HG03108 (cell line): ENCODE measurements around the gene SLC19A1.
"Not testable (repeated sequence)": the region's sequence is repeated elsewhere in the genome, so short reads cannot be mapped to it uniquely, and the experiment has no call there.

Experiments used
- ATAC-seq: cut with Tn5 transposase; IDR thresholded peaks from one replicate; pipeline ENCODE4 v1.9.1; 2021; ENCODE audit warnings: moderate library complexity; ENCODE audit not compliant: unreplicated experiment

Gene SLC19A1

DNA sequence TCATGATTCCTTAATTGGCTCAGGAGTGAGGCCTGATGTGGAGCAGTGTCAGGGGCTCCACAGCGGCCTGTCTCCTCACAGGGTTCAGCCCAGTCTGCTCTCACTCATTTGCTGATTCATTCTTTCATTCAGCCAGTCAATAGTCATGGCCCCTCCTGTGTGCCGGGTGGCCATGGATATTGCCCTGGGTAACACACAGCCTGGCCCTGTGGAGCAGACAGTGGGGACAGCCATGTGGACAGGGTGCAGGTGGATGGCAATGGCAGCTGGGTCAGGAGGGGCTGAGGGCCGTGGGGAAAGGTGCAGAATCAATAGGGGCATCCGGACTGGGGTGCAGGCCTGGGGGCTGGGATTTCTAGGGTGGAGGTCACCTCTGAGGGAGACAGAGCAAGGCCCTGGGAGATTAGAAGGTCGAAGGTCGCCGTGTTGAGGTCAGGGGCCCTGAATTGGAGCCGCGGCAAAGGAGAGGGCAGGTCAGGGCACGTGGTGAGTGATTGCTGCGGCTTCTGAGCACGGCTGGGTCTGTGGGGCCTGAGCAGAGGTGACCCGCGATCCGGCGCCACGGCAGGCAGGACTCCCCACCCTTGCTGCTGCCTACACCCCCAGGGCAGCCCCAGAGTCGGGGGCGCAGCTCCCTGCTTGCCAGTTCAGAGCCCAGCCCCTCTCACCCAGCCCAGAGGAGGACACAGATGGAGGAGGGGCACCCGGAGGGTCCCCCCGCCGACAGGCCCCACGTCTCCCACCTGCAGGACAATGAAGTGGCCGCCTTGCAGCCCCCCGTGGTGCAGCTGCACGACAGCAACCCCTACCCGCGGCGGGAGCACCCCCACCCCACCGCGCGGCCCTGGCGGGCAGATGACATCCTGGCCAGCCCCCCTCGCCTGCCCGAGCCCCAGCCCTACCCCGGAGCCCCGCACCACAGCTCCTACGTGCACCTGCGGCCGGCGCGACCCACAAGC is 33.4 kb downstream of the SLC19A1 start:
- no peak for ATAC-seq

GRCh38 chr21:45507888-45508508 is 34.2 kb downstream of the SLC19A1 start:
- no peak for ATAC-seq

GRCh38 chr21:45507523-45507875 is 34.7 kb downstream of the SLC19A1 start:
- ATAC-seq = no peak

DNA sequence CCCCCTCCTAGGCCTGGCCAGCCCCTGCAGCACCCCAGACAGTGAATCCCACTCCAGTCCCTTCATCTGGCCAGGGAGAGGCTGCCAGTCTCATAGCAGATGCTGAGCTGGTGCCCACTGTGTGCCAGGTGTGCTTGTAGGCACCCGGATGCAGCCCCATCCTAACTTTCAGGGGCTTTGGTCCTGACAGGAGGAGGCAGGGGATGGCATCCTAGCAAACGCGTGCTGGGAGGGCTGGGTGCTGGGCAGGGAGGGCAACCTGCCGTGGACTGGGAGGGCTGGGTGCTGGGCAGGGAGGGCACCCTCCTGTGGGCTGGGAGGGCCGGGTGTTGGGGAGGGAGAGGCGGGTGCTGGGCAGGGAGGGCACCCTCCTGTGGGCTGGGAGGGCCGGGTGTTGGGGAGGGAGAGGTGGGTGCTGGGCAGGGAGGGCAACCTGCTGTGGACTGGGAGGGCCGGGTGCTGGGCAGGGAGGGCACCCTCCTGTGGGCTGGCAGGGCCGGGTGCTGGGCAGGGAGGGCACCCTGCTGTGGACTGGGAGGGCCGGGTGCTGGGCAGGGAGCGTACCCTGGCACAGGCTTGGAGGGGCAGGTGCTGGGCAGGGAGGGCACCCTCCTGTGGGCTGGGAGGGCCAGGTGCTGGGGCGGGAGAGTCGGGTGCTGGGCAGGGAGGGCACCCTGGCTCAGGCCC is 35.3 kb downstream of the SLC19A1 start:
- ATAC-seq = no peak

DNA sequence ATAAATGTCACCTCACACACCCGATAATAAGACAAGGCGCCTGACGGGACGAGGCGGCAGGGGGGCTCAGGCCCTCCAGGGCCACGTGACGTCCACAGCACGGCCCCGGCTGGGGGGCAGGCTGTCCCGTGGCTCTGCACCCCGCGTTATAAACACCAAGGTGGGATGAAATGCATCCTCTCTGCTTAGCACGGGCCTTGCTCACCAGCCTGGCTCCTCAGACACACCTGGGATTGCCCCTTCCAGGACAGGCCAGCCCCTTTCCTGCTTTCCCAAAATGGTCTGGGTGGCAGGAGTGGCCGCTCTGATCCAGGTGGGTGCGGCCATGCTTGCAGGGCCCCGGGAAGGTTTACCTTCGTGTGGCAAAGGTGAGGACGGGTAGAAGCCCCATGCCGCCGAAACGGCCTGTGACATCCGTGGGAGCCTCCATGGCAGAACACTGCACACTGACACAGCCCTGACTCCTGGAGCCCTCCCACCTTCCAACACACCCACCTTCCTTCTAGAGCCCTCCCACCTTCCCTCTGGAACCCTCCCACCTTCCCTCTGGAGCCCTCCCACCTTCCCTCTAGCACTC is 35.9 kb downstream of the SLC19A1 start:
- ATAC-seq = no peak

DNA sequence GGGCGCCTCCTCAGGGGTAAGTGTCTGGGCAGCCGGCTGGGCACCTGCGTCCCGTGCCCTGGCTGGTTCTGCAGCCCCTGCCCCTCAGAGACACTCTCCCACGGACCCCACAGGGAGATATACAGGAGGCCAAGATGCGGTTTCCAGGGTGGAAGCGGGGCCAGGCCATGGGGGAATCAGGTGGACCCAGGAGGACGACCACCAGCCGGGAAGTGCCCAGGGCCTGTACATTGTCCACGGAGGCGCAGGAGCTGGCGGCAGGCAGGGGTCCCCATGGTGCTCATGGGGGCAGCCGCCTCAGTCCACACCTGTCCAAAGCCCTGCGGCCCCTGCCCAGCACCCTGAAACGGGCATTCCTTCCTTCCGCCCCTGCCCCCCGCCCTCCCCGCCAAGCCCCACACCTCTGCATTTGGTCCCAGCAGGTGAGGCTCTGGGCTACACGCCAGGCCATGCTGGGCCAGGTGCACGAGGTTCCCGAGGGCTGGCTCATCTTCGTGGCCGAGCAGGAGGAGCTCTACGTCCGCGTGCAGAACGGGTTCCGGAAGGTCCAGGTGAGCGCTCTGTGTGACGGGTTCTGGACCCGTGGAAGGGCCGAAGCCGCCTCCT is 36.7 kb downstream of the SLC19A1 start:
- ATAC-seq = no peak

GRCh38 chr21:45504516-45505415 is 37.5 kb downstream of the SLC19A1 start:
- no peak for ATAC-seq

DNA sequence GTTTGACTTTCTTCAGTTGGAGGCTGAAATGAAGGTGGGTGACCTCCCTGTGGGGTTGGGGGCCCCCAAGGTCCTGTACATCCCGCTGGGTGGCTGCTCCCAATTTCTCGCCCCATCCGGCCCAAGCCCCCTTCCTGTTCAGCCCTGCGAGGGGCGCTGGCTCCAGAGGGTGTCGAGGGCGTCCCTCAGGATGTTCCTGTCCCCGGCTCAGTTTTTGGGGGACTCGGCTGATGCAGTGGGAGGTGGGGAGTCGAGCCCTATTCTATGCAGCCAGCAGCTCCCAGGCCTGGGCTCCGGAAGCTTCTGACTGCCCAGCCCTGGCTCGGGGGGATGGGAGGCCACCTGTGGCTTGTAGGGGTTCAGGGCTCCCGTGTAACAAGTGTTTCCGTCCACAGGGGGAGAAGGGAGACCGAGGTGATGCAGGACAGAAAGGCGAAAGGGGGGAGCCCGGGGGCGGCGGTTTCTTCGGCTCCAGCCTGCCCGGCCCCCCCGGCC is 38.2 kb downstream of the SLC19A1 start:
- ATAC-seq = no peak

DNA sequence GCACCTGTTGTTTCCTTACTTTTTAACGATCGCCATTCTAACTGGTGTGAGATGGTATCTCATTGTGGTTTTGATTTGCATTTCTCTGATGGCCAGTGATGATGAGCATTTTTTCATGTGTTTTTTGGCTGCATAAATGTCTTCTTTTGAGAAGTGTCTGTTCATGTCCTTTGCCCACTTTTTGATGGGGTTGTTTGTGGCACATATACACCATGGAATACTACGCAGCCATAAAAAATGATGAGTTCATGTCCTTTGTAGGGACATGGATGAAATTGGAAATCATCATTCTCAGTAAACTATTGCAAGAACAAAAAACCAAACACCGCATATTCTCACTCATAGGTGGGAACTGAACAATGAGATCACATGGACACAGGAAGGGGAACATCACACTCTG is 39.0 kb downstream of the SLC19A1 start:
- not testable (repeated sequence) for ATAC-seq

GRCh38 chr21:45502600-45502999 is 39.6 kb downstream of the SLC19A1 start:
- no peak for ATAC-seq

- ATAC-seq = no peak
Observed at GRCh38 chr21:45502006-45502345, 40.3 kb downstream of the SLC19A1 start.

GRCh38 chr21:45501081-45502005 is 40.9 kb downstream of the SLC19A1 start:
- ATAC-seq = not testable (repeated sequence)

DNA sequence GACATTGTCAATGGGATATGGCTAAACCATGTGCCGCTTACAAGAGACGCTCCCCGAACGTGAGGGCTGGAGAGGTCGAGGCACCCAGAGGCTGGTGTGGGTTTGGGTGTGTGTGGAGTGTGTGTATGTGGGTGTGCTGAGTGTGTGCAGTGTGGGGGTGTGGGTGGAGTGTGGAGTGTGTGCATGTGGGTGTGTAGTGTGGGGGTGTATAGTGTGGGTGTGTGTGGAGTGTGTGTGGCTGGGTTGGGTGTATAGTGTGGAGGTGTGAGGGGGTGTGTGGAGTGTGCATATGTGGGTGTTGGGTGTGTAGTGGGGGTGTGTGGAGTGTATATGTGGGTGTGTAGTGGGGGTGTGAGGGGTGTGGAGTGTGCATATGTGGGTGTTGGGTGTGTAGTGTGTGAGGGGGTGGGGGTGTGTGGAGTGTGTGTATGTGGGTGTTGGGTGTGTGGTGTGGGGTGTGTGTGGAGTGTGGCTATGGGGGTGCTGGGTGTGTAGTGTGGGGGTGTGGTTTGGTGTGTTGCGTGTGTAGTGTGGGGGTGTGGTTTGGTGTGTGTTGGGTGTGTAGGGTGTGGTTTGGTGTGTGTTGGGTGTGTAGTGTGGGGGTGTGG is 42.2 kb downstream of the SLC19A1 start:
- no peak for ATAC-seq

DNA sequence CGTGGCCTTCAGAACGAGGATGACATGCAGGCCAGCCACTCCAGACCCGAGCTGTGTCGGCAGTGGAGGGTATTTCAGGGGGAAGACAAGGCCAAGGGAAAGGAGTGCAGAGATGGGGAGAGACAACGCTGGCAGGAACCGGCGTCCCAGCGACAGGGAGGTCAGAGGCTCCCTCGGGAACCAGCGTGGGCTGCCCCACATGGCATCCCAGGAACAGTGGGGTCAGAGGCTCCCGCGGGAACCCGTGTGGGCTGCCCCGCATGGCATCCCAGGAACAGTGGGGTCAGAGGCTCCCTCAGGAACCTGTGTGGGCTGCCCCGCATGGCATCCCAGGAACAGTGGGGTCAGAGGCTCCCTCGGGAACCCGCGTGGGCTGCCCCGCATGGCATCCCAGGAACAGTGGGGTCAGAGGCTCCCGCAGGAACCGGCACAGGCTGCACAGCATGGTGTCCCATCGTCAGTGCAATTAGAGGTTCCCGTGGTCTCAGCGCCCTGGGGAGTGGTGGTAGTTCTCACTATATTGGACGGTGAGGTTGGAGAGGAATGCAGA is 43.0 kb downstream of the SLC19A1 start:
- no peak for ATAC-seq

DNA sequence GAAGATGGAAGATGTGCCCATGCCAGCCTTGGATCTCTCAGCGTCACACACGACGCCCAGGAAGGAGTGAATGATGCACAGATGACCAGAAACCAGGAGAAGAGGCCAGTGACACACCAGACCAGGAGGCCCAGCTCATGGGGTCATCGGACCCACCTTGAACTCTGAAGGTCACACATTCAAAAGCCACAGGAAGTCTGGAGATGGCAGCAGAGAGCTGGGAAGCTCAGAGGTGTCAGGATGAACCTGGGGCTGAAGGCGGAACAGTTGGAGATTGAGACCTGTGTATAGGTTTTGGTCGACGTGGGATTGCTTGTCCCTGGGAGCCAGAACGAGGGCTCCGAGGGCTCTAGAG is 43.6 kb downstream of the SLC19A1 start:
- ATAC-seq = no peak

- ATAC-seq = no peak
Observed at GRCh38 chr21:45497846-45498645, 44.2 kb downstream of the SLC19A1 start.
